ENCODE measurements around the gene RAB14.

RAB14 gene

DNA sequence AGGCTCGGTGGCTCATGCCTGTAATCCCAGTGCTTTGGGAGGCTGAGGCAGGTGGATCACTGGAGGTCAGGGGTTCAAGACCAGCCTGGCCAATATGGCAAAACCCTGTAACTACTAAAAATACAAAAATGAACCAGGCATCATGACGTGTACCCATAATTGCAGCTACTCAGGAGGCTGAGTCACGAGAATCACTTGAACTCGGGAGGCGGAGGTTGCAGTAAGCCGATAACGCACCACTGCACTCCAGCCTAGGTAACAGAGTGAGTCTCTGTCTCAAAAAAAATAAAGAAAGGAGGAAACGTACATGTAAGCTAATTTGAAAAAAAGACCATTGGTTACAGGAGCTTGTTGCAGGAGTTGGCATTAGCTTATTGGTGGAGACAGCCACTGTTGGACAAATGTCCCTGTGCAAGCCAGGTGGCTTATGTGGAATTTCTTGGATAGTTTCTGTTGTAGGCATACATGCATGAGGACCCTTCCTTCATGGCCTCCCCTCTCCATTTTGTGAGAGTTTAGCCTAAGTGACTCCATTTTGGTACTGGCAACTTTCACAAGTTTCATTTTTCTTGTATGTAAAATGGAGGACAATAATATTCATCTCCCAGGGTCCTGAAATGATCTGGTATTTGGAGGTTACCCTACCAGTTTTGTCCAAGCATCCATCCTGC, 16.8 kb upstream of the RAB14 start:
- no peak for DNase-seq

- DNase-seq: no peak
These were observed 16.1 kb upstream of the RAB14 start for GRCh38 chr9:121217609-121218292.

DNA sequence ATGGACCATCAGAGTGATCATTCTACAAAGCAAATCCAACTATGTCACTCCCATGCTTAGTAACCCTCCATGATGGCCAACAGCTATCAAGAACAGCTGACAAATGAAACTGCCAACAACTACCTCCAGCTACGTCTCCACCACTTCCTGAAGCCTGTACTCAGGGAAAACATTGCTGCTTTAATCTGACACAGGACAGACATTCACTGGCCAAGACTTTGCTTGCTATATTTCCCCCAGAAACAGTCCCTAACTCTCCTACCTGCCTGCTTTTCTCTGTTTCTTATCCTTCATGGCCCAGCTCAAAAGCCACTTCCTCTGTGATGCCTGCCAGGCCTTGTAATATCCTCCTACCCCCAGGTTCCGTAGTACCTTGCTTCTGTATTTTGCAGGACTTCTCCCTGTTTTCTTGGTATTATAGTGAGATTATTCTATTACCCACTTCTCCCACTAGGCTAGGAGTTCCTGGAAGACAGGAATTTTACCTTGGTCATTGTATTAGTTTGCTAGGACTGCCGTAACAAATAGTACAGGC, 14.7 kb upstream of the RAB14 start:
- DNase-seq: no peak

GRCh38 chr9:121214005-121214404, 12.3 kb upstream of the RAB14 start:
- no peak for DNase-seq

- peak; percentile 43 for DNase-seq
These were observed 11.6 kb upstream of the RAB14 start for GRCh38 chr9:121213136-121213806.

- DNase-seq: no peak
These were observed 8.9 kb upstream of the RAB14 start for GRCh38 chr9:121210536-121210935.

DNA sequence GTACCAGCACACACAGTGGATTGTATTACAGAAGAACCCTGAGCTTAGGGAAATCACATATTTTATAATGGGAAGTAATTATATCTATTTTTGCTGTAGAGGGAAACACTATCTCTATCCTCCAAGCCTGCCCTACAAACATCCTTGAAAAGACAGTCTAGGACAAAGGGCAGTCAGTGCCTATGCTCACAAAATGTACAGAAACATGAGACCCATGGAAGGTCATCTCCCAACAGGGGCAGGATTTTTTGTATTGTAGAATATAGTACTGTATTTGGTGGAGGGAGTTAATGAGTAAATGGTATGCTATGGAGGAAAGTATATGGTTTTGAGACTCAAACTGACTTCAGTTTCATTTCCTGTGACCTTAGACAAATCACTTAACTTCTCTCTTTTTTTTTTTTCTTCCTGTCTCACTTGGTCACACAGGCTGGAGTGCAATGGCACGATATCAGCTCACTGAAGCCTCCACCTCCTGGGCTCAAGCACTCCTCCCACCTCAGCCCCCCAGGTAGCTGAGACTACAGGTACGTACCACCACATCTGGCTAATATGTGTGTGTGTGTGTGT, 5.8 kb upstream of the RAB14 start:
- no peak for DNase-seq

DNA sequence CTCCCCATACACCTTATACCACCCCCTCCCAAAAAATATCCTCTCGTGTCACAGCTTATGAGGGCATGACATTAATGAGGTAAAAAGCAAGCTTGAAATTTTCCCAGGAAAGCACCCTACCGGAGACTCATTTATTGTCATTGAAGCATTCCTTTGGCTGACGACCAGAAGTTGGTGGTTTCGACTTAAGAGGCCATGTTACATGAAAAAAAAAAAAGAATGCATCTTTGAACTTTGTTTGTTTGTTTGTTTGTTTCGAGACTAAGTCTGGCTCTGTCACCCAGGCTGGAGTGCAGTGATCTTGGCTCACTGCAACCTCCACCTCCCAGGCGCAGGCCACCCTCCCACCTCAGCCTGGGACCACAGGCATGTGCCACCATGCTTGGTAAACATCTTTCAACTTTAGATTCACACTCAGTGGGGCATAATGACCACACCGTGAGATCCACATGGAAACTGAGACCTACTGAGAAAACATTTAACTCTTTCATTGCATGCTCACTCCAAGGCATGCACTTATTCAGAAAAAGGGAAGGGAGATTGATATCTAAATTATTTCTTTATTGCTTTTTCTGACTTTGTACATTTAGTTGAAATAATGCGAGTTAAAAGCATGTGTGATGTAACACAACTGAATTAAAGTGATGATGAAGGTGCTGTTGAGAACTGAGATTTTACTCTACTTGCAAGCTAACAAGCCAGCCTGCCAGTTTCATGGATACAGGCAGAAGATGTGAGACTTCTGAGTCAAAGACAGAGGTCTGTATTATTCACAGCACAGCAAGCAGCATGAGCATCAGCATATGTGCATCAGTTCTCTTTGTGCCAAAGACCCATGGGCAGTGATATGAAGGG, 5.1 kb upstream of the RAB14 start:
- no peak for DNase-seq

DNA sequence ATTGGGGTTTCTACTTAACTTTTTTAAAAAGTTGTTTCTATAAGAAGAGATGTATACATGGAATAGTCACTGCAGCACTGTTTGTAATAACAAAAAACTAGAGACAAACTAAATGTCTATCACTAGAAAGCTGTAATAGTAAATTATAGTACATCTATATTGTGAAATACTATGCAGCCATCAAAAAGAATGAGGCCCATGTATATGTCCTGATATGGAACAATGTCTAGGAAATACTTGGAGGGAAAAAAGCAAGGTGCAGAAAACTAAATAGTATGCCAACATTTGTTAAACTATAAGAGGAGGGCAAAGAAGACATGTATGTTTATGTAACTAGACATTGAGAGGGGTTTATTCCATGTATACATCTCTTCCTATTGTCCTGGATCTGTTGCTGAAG, 2.9 kb upstream of the RAB14 start:
- no peak for DNase-seq

- DNase-seq: no peak
These were observed 2.5 kb upstream of the RAB14 start for GRCh38 chr9:121204121-121204520.

DNA sequence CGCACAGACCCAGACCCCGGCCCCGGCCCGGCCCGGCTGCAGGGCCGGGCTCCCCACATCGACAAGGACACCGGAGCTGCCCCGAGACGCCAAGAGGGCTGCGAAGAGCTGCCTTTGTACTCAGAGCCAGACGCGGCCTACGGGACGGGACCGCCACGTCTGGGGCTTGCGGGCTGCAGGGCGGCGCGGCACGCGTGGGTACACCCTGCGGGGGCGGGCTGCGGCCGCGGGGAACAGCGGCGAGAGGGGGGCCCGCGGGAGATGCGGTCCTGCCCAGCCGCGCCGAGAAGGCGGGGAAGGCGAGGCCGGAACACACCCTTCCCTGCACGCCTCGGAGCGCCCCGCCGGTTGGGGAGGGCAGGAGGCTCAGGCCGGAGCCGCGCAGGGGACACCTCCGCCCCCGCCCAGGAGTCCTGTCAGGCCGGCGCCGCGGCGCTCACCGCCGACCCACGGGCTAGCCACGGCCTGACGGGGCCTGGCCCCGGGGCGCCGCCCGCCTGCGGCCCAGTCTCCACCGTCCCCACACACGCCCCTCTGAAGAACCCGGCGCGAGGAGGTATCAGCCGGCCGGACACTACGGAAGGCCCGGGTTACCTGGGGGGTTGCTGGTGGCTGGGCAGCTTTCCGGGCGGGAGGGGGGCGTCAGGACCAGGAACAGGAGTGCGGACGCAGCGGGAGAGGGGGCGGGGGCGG, 478 bp downstream of the RAB14 start:
- peak; percentile 16 for DNase-seq

DNA sequence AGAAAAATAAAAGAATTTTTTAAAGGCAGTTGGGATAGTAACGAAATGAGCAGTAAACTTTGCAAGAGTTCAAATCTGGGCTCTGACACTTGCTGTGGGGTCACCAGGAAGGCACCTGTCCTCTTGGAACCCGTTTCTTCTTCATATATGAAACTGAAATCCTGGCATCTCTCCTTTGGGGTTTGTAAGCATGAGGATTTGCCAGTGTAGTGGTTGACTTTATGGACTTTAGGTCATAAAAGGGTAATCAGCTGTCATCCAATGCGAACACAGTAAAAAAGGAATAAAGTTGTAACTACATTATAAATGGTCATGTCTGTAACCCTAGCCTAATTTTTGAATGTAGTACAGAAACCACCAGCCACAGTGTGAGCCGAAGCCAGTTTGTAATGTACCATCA, 1.3 kb downstream of the RAB14 start:
- no peak for DNase-seq

DNA sequence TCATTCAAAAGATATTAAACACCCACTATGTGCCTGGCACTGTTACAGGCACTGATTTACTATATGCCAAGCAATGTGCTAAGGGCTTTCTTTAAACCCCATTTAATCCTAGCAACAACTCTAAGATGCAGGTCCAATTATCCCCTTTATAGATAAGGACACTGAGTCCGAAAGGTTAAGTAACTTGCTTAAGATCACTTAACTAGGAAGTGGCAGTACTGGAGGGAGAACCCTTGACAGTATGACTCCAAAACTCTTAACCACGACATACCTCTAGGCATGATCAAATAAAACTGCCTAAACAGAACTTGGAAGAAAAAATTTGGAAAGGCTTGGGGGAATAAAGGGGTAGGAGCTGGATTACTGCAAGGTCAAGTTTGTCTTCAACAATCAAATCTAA, 1.7 kb downstream of the RAB14 start:
- no peak for DNase-seq

GRCh38 chr9:121198512-121199042, 3.1 kb downstream of the RAB14 start:
- DNase-seq: no peak

DNA sequence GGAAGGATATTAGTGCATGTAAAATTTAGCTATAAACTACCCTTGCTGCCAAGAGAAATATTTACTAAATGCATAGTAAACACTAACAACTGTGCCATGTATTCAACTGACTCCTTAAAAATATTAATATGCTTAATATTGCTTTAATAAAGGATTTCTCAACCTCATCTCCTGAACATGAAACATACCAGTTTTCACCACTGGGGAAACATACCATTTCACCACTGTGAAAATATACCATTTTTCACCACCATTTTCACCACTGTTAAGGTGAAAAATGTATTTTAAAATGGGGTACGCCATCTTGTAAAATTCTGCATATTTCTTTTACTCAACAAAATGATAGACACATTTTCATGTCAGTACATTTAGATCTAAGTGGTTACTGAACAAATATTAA, 4.5 kb downstream of the RAB14 start:
- DNase-seq: no peak

DNA sequence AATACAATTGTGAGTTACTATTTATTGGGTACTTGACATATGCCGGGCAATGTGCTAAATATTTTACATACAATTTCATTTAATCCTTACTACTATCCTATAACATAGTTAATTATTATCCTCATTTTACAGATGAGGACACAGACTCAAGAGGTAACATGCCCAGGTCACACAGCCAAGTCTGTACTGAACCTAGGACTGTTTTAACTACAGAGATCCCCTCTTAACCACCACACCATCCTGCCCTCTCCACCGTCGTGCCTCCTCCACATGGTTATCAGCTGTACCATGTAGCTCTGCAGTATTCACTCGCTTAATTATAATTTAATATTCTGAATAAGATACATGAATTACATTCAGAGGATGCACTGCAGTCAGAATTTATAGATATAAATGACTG, 5.3 kb downstream of the RAB14 start:
- peak; percentile 1 for DNase-seq

DNA sequence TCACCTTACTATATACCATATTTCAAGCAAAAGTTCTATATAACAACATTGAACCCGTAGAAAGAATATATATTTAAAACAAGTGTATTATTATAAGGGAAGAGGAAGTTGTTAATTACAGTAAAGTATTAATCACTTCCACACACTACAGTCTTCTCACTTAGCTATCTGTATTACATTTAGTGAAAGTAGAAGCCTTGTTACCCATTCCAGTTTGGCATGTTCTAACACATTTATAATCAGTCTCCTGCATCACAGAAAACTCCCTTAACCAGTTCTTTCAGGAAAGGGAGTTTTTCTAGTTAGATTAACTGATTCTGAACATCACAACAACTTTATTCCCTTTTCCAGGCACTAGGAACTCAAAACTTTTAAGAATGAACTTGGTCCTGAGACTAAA, 6.9 kb downstream of the RAB14 start:
- no peak for DNase-seq

- no peak for DNase-seq
These were observed 8.6 kb downstream of the RAB14 start for GRCh38 chr9:121192959-121193640.

GRCh38 chr9:121192518-121192917, 9.2 kb downstream of the RAB14 start:
- DNase-seq: no peak

- no peak for DNase-seq
These were observed 10.4 kb downstream of the RAB14 start for GRCh38 chr9:121191235-121191634.

DNA sequence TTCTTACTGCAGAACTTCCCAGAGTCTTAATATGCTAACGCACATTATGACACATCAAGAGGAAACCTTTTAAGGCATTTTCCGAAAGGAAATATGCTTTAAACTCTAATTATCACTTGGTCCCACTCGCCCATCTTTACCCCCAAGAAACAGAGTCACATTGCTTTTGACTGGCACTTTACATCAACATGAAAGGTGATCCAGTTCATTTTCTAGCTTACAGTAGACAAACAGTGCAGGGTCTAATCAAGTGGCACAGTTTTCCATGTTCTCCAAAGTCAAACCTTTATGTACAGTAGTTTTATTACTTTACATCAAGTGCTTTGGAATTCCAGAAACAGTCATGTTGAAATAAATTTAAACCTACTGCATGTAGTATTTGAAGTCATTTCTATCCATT, 12.0 kb downstream of the RAB14 start:
- DNase-seq: no peak

All from NCI-H526 treated with DMSO at 0.1 percent for 48 hours (cell line).